Esophagus muscularis mucosa (tissue), 4 donors: ENCODE results near the gene CHRNG. TPM values are rescaled to one million over a fixed set of nuclear protein-coding genes. Genes with fewer than 3 reads are reported as not detected.

ENCODE experiments used
- DNase-seq: peaks from one replicate; pipeline ENCODE4 v3.0.0-alpha.2; 2017; ENCODE audit errors: extremely low spot score
- H3K27ac ChIP-seq, 4 donors: fragments of 200-600 bp; sonication (generic); replicated peaks in 1 of 4; 1 replicate in 3 of 4; 2 replicates in 1 of 4; pipeline ENCODE4 v1.5.1; 2016 to 2019; ENCODE audit warnings: mild to moderate bottlenecking in 1 of 4
- H3K27me3 ChIP-seq, 4 donors: fragments of 200-600 bp; sonication (generic); one replicate each; pipeline versions ENCODE4 v1.5.1 to v1.6.0; 2016 to 2019
- H3K36me3 ChIP-seq, 4 donors: fragments of 200-600 bp; sonication (generic); one replicate each; pipeline ENCODE4 v1.5.1; 2016 to 2019
- H3K4me1 ChIP-seq, 4 donors: fragments of 200-600 bp; sonication (generic); one replicate each; pipeline ENCODE4 v1.5.1; 2016 to 2019
- H3K4me3 ChIP-seq, 4 donors: fragments of 200-600 bp; sonication (generic); 1 replicate in 2 of 4; 2 replicates in 2 of 4; pipeline ENCODE4 v1.5.1; 2016 to 2019; ENCODE audit warnings: mild to moderate bottlenecking in 4 of 4, moderate library complexity in 1 of 4
- H3K9me3 ChIP-seq, 4 donors: fragments of 200-600 bp; sonication (generic); 1 replicate in 3 of 4; 2 replicates in 1 of 4; pipeline ENCODE4 v1.5.1; 2016 to 2019
- CTCF ChIP-seq, 3 experiments: fragments of 200-600 bp in 2 of 3; fragments of 450-650 bp in 1 of 3; sonication (generic) in 2 of 3; IDR thresholded peaks; one replicate each; pipeline ENCODE4 v1.5.1; 2017 to 2019; ENCODE audit warnings: antibody characterized with exemption in 3 of 3, mild to moderate bottlenecking in 2 of 3, moderate library complexity in 1 of 3
- EP300 ChIP-seq: sonication (generic); formaldehyde crosslinking; IDR thresholded peaks from one replicate; pipeline ENCODE4 v1.6.1; 2017; ENCODE audit warnings: antibody characterized with exemption
- POLR2A ChIP-seq: fragments of 450-650 bp; IDR thresholded peaks from one replicate; pipeline ENCODE4 v1.6.1; 2017; ENCODE audit warnings: antibody characterized with exemption, moderate library complexity, mild to moderate bottlenecking, low read depth
- POLR2AphosphoS5 ChIP-seq, 2 donors: sonication (generic); formaldehyde crosslinking; IDR thresholded peaks; one replicate each; pipeline ENCODE4 v1.6.1; 2017; ENCODE audit warnings: antibody characterized with exemption in 2 of 2
- WGBS: methylation state at CpG from one replicate; pipeline ENCODE4 v1.1.5; 2018; 5-methylcytosine and 5-hydroxymethylcytosine counted together
- intact Hi-C: fragments of 100-400 bp; cut with DNase I; formaldehyde crosslinking; loops from one replicate; pipeline ENCODE4 v1.15.1; 2023
- total RNA-seq, 4 donors: library from RNA; depleted of rRNA; stranded (reverse); fragments of >200 nt; gene quantifications; one replicate each; pipeline versions ENCODE4 v1.1.0 to v1.2.1, GENCODE V29; 2016

CHRNG gene
- total RNA-seq, 4 donors from 2014 or later = not detected

DNA sequence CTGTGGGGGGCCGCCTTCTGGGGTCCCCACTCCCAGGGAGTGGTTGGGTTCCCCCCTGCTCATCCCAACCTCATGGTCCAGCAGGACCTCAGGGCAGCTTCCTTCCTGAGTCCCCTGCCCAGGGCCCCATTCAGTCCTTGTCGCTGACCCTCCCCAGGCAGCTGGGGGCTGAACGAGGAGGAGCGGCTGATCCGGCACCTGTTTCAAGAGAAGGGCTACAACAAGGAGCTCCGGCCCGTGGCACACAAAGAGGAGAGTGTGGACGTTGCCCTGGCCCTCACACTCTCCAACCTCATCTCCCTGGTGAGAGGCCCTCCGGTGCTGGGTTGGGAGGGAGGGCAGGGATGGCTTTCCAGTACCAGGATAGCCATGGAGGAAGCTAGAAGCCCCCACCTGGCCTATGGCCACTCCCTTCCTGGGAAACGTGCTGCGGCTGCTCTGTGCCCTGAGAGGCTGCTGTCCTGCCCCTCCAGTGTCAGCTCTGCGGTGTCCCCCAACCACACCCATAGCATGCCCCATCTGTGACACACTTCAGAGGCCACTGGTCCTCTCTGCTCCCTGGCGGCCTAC is 13.0 kb upstream of the CHRNG start:
- intact Hi-C loops = loop anchor here (10.0 kb wide), 1 partner anchor 622 kb away; no protein-coding TSS in a partner anchor
- TF ChIP-seq POLR2AphosphoS5 (IDR thresholded peaks at IDR 0.05) = no peak
- no peak for TF ChIP-seq CTCF (IDR thresholded peaks at IDR 0.05)
- no peak for TF ChIP-seq EP300
- no peak for TF ChIP-seq POLR2A
- WGBS = 100% methylated on average over 1 of the region's 13 CpGs
- H3K4me1 ChIP-seq = peaks cover 31 to 43% (median 38%) of the 10 kb centered on the region in 4 donors
- no peak for DNase-seq
- no peak overlapping the region for H3K27ac ChIP-seq
- no peaks in the 10 kb centered on the region for H3K36me3 ChIP-seq
- H3K9me3 ChIP-seq = no peaks in the 10 kb centered on the region
- H3K27me3 ChIP-seq = peaks cover 6 to 67% (median 43%) of the 10 kb centered on the region in 4 donors
- H3K4me3 ChIP-seq = no peak overlapping the region

GRCh38 chr2:232527905-232528470 is 11.5 kb upstream of the CHRNG start:
- Histone ChIP-seq H3K4me3 (no peak overlapping the region), H3K36me3 (no peaks in the 10 kb centered on the region), H3K9me3 (no peaks in the 10 kb centered on the region), H3K27me3 (peaks cover 0 to 52% (median 27%) of the 10 kb centered on the region in 4 donors), H3K4me1 (peaks cover 20 to 28% (median 25%) of the 10 kb centered on the region in 4 donors), H3K27ac (no peak overlapping the region)
- no peak for DNase-seq
- intact Hi-C loops = loop anchor here (10.0 kb wide), 1 partner anchor 623 kb away; no protein-coding TSS in a partner anchor
- WGBS = 82% methylated on average over 5 of the region's 6 CpGs
- TF ChIP-seq POLR2A = no peak
- TF ChIP-seq EP300 = no peak
- TF ChIP-seq POLR2AphosphoS5 (IDR thresholded peaks at IDR 0.05) = no peak
- TF ChIP-seq CTCF (IDR thresholded peaks at IDR 0.05) = no peak

GRCh38 chr2:232528746-232529460 is 10.6 kb upstream of the CHRNG start:
- no peaks in the 10 kb centered on the region for H3K36me3 ChIP-seq
- DNase-seq = no peak
- intact Hi-C loops = loop anchor here (10.0 kb wide), 1 partner anchor 624 kb away; no protein-coding TSS in a partner anchor
- no peaks in the 10 kb centered on the region for H3K9me3 ChIP-seq
- WGBS = 63% methylated on average over 7 of the region's 11 CpGs
- H3K4me3 ChIP-seq = no peak overlapping the region
- peaks cover 17 to 19% (median 18%) of the 10 kb centered on the region in 4 donors for H3K4me1 ChIP-seq
- no peak for TF ChIP-seq POLR2A
- no peak for TF ChIP-seq EP300
- TF ChIP-seq CTCF (IDR thresholded peaks at IDR 0.05) = no peak
- TF ChIP-seq POLR2AphosphoS5 (IDR thresholded peaks at IDR 0.05) = no peak
- peaks cover 0 to 44% (median 18%) of the 10 kb centered on the region in 4 donors for H3K27me3 ChIP-seq
- no peak overlapping the region for H3K27ac ChIP-seq

DNA sequence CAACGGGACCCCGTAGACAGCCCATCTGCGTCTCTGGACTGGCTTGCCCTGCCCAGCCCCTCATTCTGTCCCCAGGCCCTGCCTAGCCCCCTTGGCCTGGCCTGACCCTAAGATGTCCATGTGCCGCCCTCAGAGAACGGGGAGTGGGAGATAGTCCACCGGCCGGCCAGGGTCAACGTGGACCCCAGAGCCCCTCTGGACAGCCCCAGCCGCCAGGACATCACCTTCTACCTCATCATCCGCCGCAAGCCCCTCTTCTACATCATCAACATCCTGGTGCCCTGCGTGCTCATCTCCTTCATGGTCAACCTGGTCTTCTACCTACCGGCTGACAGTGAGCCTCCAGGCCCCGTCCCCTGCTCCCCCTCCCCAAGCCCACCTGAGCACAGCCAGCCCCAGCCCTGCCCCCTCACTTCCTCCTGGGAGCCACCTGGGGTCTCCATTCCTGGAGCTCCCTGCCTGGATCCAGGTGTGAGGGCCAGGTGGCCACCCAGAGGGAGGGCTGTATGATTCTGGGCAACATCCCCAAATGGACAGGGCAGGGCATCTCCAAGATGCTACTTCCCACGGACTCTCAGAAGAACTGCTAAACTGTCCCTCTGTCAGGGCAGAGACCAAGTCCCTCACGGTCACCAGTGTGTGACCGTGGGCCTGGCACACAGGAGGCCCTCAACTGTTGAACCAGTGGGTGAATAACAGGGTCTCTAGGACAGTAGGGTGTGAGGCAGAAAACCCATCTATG is 9.5 kb upstream of the CHRNG start:
- DNase-seq = no peak

More for the DNA sequence above, 9.5 kb upstream of the CHRNG start:
- Histone ChIP-seq H3K4me3 (no peak overlapping the region), H3K4me1 (peaks cover 9 to 10% (median 9%) of the 10 kb centered on the region in 4 donors), H3K36me3 (no peaks in the 10 kb centered on the region), H3K27me3 (peaks cover 0 to 44% (median 7%) of the 10 kb centered on the region in 4 donors), H3K27ac (no peak overlapping the region), H3K9me3 (no peaks in the 10 kb centered on the region)
- intact Hi-C loops = loop anchor here (10.0 kb wide), 1 partner anchor 625 kb away; no protein-coding TSS in a partner anchor
- 85% methylated on average over 17 of the region's 17 CpGs for WGBS
- no peak for TF ChIP-seq POLR2AphosphoS5 (IDR thresholded peaks at IDR 0.05)
- no peak for TF ChIP-seq POLR2A
- TF ChIP-seq EP300 = no peak
- TF ChIP-seq CTCF (IDR thresholded peaks at IDR 0.05) = no peak
